Measurements from ENCODE around the gene TSHZ1. TPM values are rescaled to one million over a fixed set of nuclear protein-coding genes. Genes with fewer than 3 reads are reported as not detected.

Gene TSHZ1
- total and polyA plus RNA-seq, 2 experiments from 2014 or later = 2.2 to 4.4 TPM

- no peaks in the 10 kb centered on the region for H3K9me3 ChIP-seq (ENCODE audit: low read depth)
- H3K36me3 ChIP-seq (ENCODE audit: low read depth) = no peaks in the 10 kb centered on the region
- H3F3A ChIP-seq (ENCODE audit: insufficient read depth) = peaks cover 28% of the 10 kb centered on the region; the same call in 1 of the 2 replicates
- peak overlapping the region; percentile 78 for H3K27ac ChIP-seq
- H4K20me1 ChIP-seq (ENCODE audit: insufficient read depth) = no peaks in the 10 kb centered on the region
- 79 to 82% methylated on average over 13 to 14 of the region's 14 CpGs for WGBS, 2 experiments (ENCODE audit: low coverage in 1 of 2, low lambda C conversion rate in 2 of 2, missing lambda C conversion rate in 2 of 2)
- H3K9ac ChIP-seq = peak overlapping the region; percentile 83
- no peak overlapping the region for H2AFZ ChIP-seq
- peak overlapping the region; percentile 88 for H3K4me2 ChIP-seq (ENCODE audit: unreplicated experiment)
- H3K4me3 ChIP-seq = peak overlapping the region; percentile 92
- no peak for TF ChIP-seq EZH2 (IDR thresholded peaks at IDR 0.05; ENCODE audit: insufficient read depth, poor library complexity, severe bottlenecking)
- TF ChIP-seq EZH2phosphoT487 (IDR thresholded peaks at IDR 0.05; ENCODE audit: insufficient read depth, low read depth) = no peak
- no peaks in the 10 kb centered on the region for H3K27me3 ChIP-seq (replicated peaks; ENCODE audit: insufficient read depth)
- DNase-seq = no peak
- H3K9me2 ChIP-seq (ENCODE audit: insufficient read depth) = no peaks in the 10 kb centered on the region
- in situ Hi-C loops (cut with MboI) = loop anchor here (25.0 kb wide), 1 partner anchor 544 kb away; no protein-coding TSS in a partner anchor
- peaks cover 36% of the 10 kb centered on the region for H3K4me1 ChIP-seq (ENCODE audit: insufficient read depth)
- peaks cover 67% of the 10 kb centered on the region for H3K79me2 ChIP-seq (ENCODE audit: insufficient read depth)
Observed at GRCh38 chr18:75206452-75207309, 3.9 kb upstream of the TSHZ1 start.

GRCh38 chr18:75207310-75208154, 3.1 kb upstream of the TSHZ1 start:
- Histone ChIP-seq H3F3A (ENCODE audit: insufficient read depth) (peaks cover 31% of the 10 kb centered on the region; the same call in 1 of the 2 replicates), H4K20me1 (ENCODE audit: insufficient read depth) (no peaks in the 10 kb centered on the region), H3K9ac (peak overlapping the region; percentile 83), H3K27ac (peak overlapping the region; percentile 78), H3K9me2 (ENCODE audit: insufficient read depth) (no peaks in the 10 kb centered on the region), H3K4me3 (peak overlapping the region; percentile 92), H3K4me2 (ENCODE audit: unreplicated experiment) (peak overlapping the region; percentile 88), H2AFZ (peak overlapping the region; percentile 93), H3K4me1 (ENCODE audit: insufficient read depth) (peaks cover 37% of the 10 kb centered on the region), H3K9me3 (ENCODE audit: low read depth) (no peaks in the 10 kb centered on the region), H3K79me2 (ENCODE audit: insufficient read depth) (peaks cover 65% of the 10 kb centered on the region), H3K27me3 (replicated peaks; ENCODE audit: insufficient read depth) (no peaks in the 10 kb centered on the region), H3K36me3 (ENCODE audit: low read depth) (no peaks in the 10 kb centered on the region)
- TF ChIP-seq EZH2phosphoT487 (IDR thresholded peaks at IDR 0.05; ENCODE audit: insufficient read depth, low read depth) (no peak), EZH2 (IDR thresholded peaks at IDR 0.05; ENCODE audit: insufficient read depth, poor library complexity, severe bottlenecking) (no peak)
- in situ Hi-C loops (cut with MboI) = loop anchor here (25.0 kb wide), 1 partner anchor 545 kb away; no protein-coding TSS in a partner anchor
- DNase-seq = peak; percentile 57
- WGBS, 2 experiments (ENCODE audit: low coverage in 1 of 2, low lambda C conversion rate in 2 of 2, missing lambda C conversion rate in 2 of 2) = 1 to 2% methylated on average over 26 of the region's 26 CpGs

GRCh38 chr18:75208155-75208835, 2.3 kb upstream of the TSHZ1 start:
- Histone ChIP-seq H3K9me2 (ENCODE audit: insufficient read depth) (no peaks in the 10 kb centered on the region), H3K36me3 (ENCODE audit: low read depth) (no peaks in the 10 kb centered on the region)

More at GRCh38 chr18:75208155-75208835, 2.3 kb upstream of the TSHZ1 start:
- Histone ChIP-seq H3K27me3 (replicated peaks; ENCODE audit: insufficient read depth) (no peaks in the 10 kb centered on the region), H3K9me3 (ENCODE audit: low read depth) (no peaks in the 10 kb centered on the region), H2AFZ (peak overlapping the region; percentile 93), H3K79me2 (ENCODE audit: insufficient read depth) (peaks cover 65% of the 10 kb centered on the region), H3K4me1 (ENCODE audit: insufficient read depth) (peaks cover 37% of the 10 kb centered on the region), H3K4me2 (ENCODE audit: unreplicated experiment) (peak overlapping the region; percentile 88), H4K20me1 (ENCODE audit: insufficient read depth) (no peaks in the 10 kb centered on the region), H3K9ac (peak overlapping the region; percentile 83), H3K27ac (peak overlapping the region; percentile 78), H3K4me3 (peak overlapping the region; percentile 92), H3F3A (ENCODE audit: insufficient read depth) (peaks cover 36% of the 10 kb centered on the region; the same call in 1 of the 2 replicates)
- 0 to 1% methylated on average over 34 to 53 of the region's 65 CpGs for WGBS, 2 experiments (ENCODE audit: low coverage in 1 of 2, low lambda C conversion rate in 2 of 2, missing lambda C conversion rate in 2 of 2)
- peak; percentile 80 for DNase-seq
- TF ChIP-seq EZH2 (IDR thresholded peaks at IDR 0.05; ENCODE audit: insufficient read depth, poor library complexity, severe bottlenecking) = no peak
- TF ChIP-seq EZH2phosphoT487 (IDR thresholded peaks at IDR 0.05; ENCODE audit: insufficient read depth, low read depth) = no peak
- in situ Hi-C loops (cut with MboI) = loop anchor here (25.0 kb wide), 1 partner anchor 546 kb away; no protein-coding TSS in a partner anchor
